ENCODE results near the gene UVRAG.

- TF ChIP-seq CTCF (IDR thresholded peaks at IDR 0.05) = no peak
- TF ChIP-seq POLR2A (IDR thresholded peaks at IDR 0.05) = no peak
These were observed 189.4 kb downstream of the UVRAG start for GRCh38 chr11:76004400-76004799.
